Activated T-cell treated with anti-CD3 and anti-CD28 coated beads, Interleukin-2, amount 50 U/mL, for 1 hour (primary cell): ENCODE measurements around the gene PRSS50.

Experiments used
- DNase-seq: peaks from one replicate; pipeline ENCODE4 v3.0.0-alpha.2; 2020

Gene PRSS50

GRCh38 chr3:46725621-46726314 lies 8.1 kb upstream of the PRSS50 start:
- DNase-seq: no peak

- DNase-seq: no peak
Observed at GRCh38 chr3:46724424-46724823, 6.8 kb upstream of the PRSS50 start.

GRCh38 chr3:46722443-46722842 lies 4.8 kb upstream of the PRSS50 start:
- no peak for DNase-seq

GRCh38 chr3:46721009-46721408 lies 3.3 kb upstream of the PRSS50 start:
- DNase-seq: no peak

GRCh38 chr3:46719735-46720271 lies 2.1 kb upstream of the PRSS50 start:
- DNase-seq: no peak

GRCh38 chr3:46719044-46719565 lies 1.4 kb upstream of the PRSS50 start:
- no peak for DNase-seq

GRCh38 chr3:46716461-46717441 lies 918 bp downstream of the PRSS50 start:
- no peak for DNase-seq

- no peak for DNase-seq
Observed at GRCh38 chr3:46715507-46716175, 2.0 kb downstream of the PRSS50 start.

- no peak for DNase-seq
Observed at GRCh38 chr3:46714728-46715506, 2.8 kb downstream of the PRSS50 start.

GRCh38 chr3:46713898-46714552 lies 3.6 kb downstream of the PRSS50 start:
- no peak for DNase-seq

GRCh38 chr3:46713050-46713897 lies 4.4 kb downstream of the PRSS50 start:
- no peak for DNase-seq

GRCh38 chr3:46712191-46713049 lies 5.2 kb downstream of the PRSS50 start:
- no peak for DNase-seq

- DNase-seq: no peak
Observed at GRCh38 chr3:46711760-46712159, 5.9 kb downstream of the PRSS50 start.

- no peak for DNase-seq
Observed at GRCh38 chr3:46711305-46711704, 6.4 kb downstream of the PRSS50 start.

- DNase-seq: peak; percentile 8
Observed at GRCh38 chr3:46710671-46711295, 6.9 kb downstream of the PRSS50 start.

- no peak for DNase-seq
Observed at GRCh38 chr3:46710229-46710628, 7.4 kb downstream of the PRSS50 start.

GRCh38 chr3:46709721-46710120 lies 7.9 kb downstream of the PRSS50 start:
- peak; percentile 11 for DNase-seq

GRCh38 chr3:46709157-46709654 lies 8.5 kb downstream of the PRSS50 start:
- DNase-seq: peak; percentile 8
